NCI-H748 (cell line): ENCODE data around the gene ITGB1.

ENCODE experiments used
- DNase-seq: peaks from one replicate; lab custom pipeline; 2025; ENCODE audit not compliant: unreplicated experiment; lab: John Stamatoyannopoulos, UW

Gene ITGB1

GRCh38 chr10:32956365-32957197 is 1.4 kb downstream of the ITGB1 start:
- peak; percentile 1 for DNase-seq

GRCh38 chr10:32955790-32956189 is 2.2 kb downstream of the ITGB1 start:
- no peak for DNase-seq

- peak; percentile 20 for DNase-seq
Measured at GRCh38 chr10:32955299-32955772, 2.7 kb downstream of the ITGB1 start.

- DNase-seq, result no peak
Measured at GRCh38 chr10:32954545-32955298, 3.3 kb downstream of the ITGB1 start.

- no peak for DNase-seq
Measured at GRCh38 chr10:32954080-32954479, 4.0 kb downstream of the ITGB1 start.

DNA sequence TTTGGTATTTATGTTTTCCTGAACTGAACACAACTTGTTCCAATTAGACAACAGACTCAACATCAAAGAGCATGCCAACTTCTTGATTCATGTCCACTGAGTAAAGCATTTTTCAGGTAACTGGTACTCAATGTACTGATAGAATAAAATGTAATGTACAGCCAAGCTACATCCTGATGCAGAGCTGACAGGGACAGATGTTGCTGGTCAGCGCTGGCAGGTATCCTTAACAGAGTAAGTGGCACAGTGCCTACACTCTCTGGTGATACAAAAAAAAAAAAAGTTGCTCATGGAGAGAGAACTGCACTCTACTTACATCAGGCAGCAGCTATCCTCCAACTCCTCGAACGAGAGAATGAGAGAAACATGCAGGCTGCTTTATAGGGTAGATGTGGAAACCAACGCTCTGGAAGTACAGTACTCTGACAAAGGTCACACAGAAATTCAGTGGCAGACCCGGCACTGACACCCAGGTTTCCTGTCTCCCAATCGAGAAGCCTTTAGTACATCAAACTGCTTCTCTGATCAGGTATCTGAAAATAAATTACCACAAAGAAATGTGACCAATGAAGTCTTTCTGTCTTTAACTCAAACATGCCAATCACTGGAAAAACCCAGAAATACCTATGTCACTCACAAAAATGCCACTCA is 4.6 kb downstream of the ITGB1 start:
- no peak for DNase-seq

GRCh38 chr10:32952541-32953276 is 5.3 kb downstream of the ITGB1 start:
- DNase-seq, result no peak

DNA sequence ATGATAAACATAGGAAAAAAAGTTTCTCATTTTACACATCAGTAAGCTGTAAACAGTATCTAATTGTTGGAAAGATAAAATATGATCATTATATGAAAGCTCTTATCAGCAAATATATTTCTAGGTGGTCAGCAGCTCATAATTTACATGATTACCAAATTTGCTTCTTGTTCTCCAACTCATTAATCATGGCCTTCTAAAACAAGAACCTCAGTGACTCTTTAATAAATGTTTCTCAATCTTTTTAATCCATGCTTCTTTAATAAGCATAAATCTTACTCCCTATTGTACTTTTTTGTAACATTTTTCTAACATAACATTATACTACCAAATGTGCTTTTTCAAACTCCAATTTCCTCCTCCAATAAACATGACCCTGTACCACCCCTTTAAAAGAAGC is 5.9 kb downstream of the ITGB1 start:
- DNase-seq, result no peak

- no peak for DNase-seq
Measured at GRCh38 chr10:32951111-32951510, 6.9 kb downstream of the ITGB1 start.

DNA sequence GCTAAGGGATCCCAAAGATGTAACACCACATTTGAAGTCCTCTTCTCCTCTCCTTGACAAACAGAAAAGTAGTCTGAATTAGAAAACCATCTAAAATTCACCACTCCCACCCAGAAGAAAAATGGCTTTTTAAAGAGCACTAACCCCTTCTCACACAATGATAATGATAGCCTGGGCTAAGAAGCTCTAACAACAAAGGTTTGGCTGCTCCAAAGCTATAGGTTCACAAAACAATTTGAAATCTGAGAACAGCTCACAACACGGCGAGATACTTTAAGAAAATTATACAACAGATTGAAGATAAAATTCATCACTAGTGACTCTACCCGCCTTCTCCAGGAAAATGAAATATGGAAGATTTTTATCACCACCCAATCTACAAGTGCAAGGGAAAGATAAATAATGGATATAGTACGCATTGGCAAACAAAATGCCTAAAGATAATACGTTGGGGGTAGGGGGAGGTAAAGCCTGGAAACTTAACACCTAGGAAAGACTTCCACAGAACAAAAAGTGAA is 7.4 kb downstream of the ITGB1 start:
- DNase-seq, result peak; percentile 17

DNA sequence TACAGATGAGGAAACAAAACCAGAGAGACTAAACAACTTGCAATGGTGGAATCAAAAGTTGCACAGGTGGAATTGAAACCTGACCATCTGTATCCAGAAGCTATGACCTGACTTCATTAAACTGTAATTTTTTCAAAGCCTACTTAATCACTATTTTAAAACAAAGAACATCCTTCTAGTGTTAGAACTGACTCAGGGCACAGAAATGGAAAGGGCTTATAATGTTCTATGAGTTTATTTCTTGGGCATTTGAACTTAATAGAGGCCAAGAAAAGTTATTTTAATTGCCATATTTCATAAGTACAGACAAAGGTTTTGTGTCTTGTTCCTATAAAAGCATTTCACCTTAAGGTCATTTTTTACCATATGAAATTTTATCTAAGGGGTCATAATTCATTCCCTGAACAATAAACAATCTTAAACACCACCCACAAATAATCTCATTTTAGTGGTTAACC is 8.8 kb downstream of the ITGB1 start:
- DNase-seq, result no peak

DNA sequence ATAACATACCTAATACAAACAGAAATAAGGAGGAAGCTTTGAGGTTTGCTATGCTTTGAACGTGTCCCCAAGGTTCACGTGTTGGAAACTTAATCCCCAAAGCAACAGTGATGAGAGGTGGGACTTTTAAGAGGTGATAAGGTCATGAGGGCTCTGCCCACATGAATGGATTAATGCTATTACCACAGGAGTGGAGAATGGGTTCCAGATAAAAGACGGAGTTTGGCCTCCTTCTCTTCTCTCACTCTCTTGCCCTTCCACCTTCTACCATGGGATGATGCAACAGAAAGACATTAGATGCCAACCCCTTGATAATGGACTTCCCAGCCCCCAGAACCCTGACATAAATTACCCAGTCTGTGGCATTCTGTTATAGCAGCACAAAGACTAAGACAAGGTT is 9.6 kb downstream of the ITGB1 start:
- no peak for DNase-seq

- no peak for DNase-seq
Measured at GRCh38 chr10:32947586-32947985, 10.4 kb downstream of the ITGB1 start.

DNA sequence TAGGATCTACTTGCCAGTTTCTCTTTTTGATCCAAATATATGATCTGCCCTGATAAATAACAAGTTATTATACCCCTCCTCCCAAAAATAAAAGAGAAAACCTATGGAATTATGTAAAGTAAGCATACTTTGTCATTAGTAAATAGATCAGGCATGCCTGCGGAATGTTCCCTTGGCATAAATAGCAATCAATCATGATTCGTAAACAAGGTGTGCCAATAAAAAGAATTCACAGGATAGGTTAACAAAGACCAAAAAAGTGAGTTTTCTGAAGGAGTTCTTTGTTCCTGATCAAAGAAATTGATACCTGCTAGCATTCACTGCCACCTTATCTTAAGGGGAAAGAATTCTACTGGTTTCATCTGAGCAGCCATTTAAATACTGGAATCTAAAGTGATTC is 11.9 kb downstream of the ITGB1 start:
- DNase-seq, result no peak

- no peak for DNase-seq
Measured at GRCh38 chr10:32943854-32944661, 14.0 kb downstream of the ITGB1 start.

DNA sequence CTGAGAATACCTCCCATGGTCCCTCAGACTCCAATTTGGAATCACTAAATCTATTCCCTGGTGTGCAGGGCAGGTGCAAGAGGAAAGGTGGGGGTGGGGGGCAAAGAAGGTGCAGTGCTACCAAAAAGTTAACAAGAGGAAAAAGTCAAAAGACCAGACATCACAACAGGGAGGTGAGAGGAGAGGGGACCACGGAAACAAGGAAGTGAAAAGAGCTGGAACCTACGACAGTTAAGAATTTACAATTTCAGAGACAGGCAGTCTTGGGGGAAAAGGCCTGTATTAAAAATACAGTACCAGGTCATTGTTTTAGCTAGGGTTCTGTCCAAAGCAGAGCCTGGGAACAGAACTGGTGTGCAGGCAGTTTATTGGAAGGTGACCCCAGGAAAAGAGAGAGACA is 14.6 kb downstream of the ITGB1 start:
- DNase-seq, result no peak

- no peak for DNase-seq
Measured at GRCh38 chr10:32942081-32942480, 15.9 kb downstream of the ITGB1 start.

DNA sequence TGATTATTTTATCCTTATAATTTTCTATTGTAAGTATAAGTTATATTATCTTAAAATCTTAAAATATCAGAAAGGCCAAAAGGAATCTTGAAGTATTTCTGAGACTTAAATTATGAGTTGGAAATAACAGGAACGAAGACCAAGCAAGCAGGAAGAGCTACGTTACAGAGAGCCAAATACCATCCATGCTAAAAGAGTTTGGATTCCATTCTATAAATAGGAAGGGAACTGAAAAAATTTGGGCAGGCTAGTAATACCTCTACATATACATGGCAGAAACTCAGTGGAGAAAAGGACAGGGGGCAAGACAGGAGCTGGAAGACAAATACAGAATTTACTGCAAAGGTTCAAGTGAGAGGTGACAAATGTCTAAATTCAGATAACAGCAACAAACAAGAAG is 16.7 kb downstream of the ITGB1 start:
- DNase-seq, result no peak

DNA sequence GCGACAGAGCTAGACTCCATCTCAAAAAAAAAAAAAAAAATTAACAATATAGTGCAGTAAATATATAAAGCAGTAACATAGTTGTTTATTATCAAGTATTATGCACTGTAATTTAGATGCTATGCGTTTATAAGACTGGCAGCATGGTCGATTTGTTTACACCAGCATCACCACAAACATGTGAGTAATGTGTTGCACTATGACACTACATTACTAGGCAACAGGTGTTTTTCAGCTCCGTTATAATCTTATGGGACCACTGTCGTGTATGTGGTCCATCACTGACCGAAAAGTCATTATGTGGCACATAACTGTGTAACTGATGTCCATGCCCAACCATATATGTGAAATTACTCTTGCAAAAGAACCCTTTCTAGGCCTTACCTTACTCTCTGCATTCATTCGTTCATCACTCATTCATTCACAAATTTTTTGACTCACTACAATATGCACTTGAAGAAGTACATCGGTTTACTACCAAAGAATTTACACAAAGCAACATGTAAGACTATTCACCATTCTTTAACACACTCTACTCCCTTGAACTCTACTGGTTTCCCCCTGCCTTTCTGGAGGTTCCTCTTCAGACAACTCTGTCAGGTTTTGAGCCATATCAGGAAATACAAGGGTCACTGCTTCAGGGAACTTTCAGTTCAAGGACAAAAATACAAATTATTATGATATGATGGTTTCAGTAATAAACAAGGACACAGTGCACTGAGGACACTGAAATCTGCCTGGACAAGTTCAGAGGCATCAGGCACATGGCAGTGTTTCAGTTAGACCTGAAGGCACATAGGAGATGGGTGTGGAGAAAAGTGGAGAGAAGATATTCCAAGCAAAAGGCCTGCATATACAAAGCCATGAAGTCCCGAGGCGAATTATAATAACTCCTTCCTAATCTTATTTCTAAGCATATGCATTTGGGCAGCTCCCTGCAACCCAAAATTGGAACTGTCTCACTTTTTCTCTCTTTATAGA is 17.4 kb downstream of the ITGB1 start:
- DNase-seq, result no peak
